ENCODE measurements around the gene SLC25A28.

The SLC25A28 gene

GRCh38 chr10:99583687-99584086 is 36.6 kb downstream of the SLC25A28 start:
- DNase-seq, result no peak

GRCh38 chr10:99582255-99582770 is 37.9 kb downstream of the SLC25A28 start:
- no peak for DNase-seq

GRCh38 chr10:99579971-99580370 is 40.3 kb downstream of the SLC25A28 start:
- no peak for DNase-seq

- no peak for DNase-seq
These were observed 46.4 kb downstream of the SLC25A28 start for GRCh38 chr10:99573790-99574189.

- DNase-seq, result no peak
These were observed 48.4 kb downstream of the SLC25A28 start for GRCh38 chr10:99571816-99572215.

- DNase-seq, result no peak
These were observed 50.3 kb downstream of the SLC25A28 start for GRCh38 chr10:99569961-99570360.

- no peak for DNase-seq
These were observed 50.8 kb downstream of the SLC25A28 start for GRCh38 chr10:99569253-99569939.

- DNase-seq, result no peak
These were observed 55.1 kb downstream of the SLC25A28 start for GRCh38 chr10:99565166-99565565.

- DNase-seq, result no peak
These were observed 55.9 kb downstream of the SLC25A28 start for GRCh38 chr10:99564361-99564760.

GRCh38 chr10:99562631-99563030 is 57.6 kb downstream of the SLC25A28 start:
- DNase-seq, result no peak
